GM21825 (cell line): ENCODE results near the gene TTC28.
"Not testable (repeated sequence)": the region's sequence is repeated elsewhere in the genome, so short reads cannot be mapped to it uniquely, and the experiment has no call there.

Source experiments
- ATAC-seq: cut with Tn5 transposase; IDR thresholded peaks from one replicate; pipeline ENCODE4 v1.9.1; 2021; ENCODE audit warnings: mild to moderate bottlenecking, moderate library complexity; ENCODE audit not compliant: unreplicated experiment

The TTC28 gene

DNA sequence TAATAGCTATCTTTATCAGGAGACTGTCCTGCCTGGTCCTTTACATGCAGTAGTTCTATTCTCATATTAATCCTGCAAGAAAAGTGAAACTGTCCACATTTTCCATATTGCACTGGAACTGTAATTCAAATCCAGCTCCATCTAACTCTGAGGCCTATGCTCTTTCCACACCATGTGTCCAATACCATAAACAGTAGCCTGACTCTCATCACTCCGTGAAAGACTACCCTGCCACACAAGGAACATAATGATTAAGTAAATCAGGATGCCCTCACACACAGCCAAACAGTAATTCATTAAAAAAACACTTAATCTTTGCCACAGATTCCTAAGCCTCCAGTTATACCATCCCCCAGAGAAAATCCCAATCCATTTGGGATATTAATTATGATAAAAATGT, 475.3 kb downstream of the TTC28 start:
- ATAC-seq: no peak

DNA sequence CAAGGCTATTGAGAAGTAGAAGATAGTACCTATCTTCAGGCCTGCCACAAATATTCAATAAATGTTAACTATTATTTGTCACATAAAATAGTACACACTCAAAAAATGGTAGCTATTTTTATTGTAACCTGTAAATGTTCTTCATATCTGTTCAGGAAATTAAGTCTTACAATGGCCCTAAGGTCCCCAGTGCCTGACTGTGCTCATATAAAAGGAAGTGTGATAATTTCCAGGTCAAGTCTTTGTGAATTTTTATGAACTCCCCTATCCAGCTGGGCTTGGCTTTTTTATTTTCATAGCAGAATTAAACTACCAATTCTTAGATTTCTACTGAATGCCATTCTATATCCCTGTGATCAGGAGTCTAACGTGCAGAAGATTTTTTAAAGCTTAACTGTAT, 476.4 kb downstream of the TTC28 start:
- ATAC-seq: no peak

DNA sequence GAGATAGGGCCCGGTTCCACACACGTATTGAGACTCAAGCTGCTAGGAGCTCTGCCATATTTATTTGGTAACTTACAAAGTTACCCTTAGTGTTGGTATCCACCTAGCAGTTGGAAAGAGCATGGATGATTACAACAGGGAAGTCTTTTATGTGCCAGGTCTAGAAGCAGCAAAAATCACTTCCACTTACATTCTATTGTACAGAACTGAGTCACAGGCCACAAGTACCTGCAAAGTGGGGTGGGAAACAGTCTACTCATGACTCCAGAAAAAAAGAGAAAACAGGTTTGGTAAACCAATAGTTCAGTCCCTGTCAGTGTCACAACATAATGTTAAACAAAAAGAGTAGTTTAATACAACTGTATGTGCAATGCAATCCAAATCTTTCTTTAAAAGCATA, 480.9 kb downstream of the TTC28 start:
- ATAC-seq: no peak

DNA sequence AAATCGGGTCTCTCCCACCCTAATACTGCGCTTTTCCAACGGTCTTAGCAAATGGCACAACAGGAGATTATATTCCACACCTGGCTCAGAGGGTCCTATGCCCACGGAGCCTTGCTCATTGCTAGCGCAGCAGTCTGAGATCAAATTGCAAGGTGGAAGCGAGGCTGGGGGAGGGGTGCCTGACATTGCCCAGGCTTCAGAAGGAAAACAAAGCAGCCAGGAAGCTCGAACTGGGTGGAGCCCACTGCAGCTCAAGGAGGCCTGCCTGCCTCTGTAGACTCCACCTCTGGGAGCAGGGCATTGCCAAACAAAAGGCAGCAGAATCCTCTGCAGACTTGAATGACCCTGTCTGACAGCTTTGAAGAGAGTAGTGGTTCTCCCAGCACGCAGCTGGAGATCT, 488.1 kb downstream of the TTC28 start:
- ATAC-seq: not testable (repeated sequence)

DNA sequence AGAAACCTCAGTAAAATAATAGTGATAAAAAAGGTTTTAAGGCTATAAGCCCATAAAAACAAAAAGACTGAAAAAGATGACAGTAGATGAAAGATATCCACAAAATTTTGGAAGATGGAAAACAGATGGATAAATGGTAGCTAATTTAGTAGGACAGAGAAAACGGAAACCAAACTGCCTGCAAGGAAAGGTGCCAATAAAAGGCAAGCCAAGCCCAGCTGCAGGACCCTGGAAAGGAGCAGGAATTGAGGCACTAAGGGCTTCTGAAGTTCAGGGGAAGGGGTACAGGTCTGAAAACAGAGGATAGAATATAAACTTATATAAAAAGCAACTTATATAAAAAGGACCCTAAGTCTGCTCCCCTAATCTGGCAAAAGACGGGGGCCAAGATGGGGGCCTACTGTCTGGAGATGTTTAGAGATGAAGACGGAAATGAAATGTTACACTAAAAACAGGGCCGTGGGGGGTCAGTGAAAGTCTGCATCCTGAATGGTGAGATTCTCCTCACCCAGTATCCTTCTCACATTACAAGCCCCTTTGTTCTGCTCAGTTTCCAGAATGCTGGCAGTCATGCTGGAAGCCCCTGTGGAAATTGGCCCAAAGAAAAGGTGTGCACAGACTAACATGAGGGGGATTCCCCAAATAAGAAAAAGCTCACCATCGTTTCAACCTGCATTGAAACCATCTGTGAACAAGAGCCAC, 491.3 kb downstream of the TTC28 start:
- ATAC-seq: no peak

DNA sequence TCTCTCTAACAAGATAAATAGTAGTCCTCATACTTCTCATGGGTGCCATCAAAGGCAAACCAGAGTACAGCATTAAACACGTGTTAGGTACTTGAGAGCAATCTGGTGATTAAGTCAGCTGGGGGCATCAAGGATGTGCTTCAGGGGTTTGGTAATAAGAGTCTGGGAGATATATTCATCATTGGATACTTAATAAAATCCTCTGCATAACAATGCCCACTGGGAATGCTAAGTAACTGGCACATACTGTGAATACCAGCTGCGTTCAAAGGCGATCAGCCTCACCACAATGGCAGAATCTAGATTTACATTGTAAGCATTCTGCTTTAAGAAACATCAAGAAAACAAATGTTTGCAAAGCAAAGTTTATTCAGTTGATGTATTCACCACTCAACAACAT, 492.0 kb downstream of the TTC28 start:
- no peak for ATAC-seq

DNA sequence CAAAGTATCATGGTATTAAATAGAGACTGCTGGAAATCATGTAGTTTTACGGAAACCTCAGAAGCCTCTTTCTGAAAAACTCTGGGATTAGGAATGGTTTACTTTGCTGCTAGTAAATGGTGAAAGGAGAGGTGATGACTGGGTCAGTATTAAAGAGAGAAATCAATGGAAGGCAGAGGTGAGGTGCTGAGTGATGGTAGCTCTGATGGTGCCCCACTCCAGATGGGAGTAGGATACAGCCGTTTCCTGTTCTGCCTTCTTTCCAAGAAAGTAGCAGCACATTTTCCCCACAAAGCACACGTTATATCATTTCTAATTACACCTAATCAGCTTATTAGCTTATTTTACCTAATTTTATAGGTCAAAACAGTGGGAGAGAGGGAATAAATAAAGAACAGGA, 493.0 kb downstream of the TTC28 start:
- no peak for ATAC-seq

DNA sequence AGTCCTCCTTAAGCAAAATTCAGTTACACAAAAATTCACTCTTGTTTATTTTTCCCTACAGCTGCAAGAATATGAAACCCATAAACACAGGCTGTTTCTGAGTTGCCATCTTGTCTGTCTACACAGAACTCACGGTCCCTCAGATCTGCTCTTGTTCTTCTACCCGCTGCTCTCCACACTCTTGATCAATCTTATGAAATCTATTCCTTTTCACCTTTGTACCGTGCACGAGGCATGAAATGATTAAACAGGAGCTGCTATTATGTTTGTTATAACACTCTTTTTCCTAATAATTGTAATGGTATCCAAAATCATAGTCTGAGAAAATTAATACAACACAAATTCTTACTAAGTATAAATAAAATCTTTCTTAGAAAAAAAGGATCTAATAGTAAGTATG, 494.5 kb downstream of the TTC28 start:
- no peak for ATAC-seq

DNA sequence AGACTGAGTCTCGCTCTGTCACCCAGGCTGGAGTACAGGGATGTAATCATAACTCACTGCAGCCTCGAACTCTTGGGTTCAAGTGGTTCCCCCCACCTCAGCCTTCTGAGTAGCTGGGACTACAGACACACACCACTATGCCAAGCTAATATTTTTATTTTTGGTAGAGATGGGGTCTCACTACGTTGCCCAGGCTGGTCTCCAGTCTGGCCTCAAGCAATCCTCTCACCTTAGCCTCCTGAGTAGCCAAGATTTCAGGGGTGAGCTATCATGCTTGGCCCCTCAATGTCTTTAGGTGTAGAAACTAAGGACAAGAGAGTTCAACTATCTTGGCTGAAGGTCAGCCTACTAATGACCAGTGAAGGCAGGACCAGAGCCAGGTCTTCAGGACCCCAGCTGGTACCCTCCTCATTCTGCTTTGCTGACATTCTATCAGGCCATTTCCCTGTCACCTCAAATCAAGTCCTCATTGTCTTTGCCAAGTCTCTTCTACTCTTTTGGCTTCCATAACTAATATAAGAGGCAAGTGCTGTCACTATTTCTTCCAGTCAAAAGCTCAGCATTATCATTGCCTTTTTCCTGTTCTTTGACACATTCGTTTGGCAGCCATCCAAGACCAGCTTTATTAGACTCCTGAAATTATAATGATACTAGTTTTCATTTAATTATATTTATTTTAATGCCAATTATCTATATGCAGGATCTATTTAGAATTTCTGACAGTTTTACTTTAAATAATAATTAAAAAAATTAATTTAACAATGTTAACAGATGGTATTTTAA, 496.4 kb downstream of the TTC28 start:
- no peak for ATAC-seq

DNA sequence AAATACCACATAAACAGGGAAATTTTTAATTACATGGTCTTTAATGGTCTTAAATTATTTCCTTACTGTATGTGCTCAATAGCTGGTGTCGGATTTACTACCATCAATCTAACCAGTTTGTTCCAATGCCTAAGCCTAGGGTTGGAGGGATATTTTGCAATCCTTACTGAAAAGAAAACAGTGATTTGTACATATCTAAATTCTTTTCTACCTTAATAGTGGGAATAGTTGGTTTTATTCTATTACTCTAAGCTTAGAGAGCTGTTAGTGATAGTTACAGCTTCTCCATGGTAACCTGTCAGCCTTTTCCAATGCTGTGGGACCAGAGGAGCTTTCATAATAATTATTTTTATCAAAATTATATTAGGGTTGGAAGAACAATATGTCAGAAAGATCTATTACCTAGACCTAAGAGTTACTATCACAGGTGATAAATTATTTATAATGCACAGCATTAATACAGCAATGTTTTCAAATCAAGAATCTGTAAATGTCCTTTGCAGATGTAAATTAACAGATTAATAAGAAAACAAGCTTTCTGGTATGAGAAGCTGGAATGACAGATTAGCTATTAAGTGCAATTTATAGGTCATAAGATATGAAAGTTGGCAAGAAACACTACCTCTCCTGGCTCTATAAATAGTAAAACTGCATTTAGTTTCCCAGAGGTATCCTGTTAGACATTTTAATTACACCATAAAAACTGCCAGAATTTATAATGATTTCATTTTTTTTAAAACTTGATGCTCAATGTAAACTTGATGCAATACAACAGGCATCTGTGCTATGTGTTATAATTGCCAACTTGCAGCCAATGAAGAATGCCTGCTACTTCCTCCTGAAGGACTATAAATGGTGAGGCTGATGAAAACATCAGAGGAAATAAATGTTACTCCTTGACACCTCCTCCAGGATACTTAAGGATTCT, 498.6 kb downstream of the TTC28 start:
- ATAC-seq: no peak

DNA sequence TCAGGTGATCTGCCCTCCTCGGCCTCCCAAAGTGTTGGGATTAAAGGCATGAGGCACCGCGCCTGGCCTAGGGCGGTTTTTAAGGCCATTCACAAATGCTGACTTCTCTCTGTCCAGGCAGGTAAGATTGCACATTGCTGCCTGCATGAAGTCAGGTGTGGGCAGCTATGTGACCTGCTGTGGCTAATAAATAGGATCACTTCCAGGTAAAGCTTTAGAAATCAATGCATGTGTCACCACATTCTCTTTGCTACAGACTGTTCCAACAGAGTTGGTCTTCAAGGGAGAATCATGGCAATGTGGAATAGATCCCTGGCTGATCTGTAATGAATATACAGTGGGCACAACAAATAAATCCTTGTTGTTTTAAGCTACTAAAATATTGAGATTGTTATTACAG, 500.2 kb downstream of the TTC28 start:
- ATAC-seq: no peak

DNA sequence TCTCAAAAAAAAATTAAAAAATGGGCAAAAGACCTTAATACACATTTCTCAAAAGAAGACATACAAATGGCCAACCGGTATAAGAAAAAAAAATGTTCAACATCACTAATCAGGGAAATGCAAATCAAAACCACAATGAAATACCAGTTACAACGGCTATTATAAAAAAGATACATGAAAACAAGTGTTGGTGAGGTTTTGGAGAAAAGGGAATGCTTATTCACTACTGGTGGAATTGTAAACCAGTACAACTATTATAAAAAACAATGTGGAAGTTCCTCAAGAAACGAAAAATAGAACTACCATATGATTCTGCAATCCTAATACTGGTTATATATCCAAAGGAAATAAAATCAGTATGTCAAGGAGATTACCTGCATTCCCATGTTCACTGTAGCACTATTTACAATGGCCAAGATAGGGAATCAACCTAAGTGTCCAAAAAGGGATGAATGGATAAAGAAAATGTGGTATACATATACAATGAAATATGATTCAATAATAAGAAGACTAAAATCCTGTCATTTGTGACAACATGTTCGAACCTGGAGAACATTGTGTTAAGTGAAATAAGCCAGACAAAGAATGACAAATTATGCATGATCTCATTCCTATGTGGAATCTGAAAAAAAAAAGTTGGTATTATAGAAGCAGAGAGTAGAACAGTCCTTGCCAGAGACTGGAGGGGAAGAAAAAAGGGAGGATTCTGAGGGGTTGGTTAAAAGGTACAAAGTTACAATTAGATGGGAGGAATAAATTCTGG, 503.7 kb downstream of the TTC28 start:
- ATAC-seq: no peak

DNA sequence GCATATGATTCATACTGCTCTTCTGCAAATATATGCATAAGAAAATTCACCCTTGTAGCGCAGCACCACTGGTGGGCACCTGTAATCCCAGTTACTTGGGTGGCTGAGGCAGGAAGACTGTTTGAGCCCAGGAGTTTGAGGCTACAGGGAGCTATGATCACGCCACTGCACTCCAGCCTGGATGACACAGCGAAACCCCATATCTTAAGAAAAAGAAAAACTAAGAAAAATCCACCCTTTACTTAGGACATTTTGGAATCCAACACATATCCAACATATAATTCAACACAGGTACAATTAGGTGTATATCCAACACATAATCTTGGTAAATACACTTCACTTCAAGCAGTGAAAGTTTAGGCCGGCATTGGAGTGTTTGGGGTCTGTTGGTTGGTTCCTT, 505.1 kb downstream of the TTC28 start:
- no peak for ATAC-seq

DNA sequence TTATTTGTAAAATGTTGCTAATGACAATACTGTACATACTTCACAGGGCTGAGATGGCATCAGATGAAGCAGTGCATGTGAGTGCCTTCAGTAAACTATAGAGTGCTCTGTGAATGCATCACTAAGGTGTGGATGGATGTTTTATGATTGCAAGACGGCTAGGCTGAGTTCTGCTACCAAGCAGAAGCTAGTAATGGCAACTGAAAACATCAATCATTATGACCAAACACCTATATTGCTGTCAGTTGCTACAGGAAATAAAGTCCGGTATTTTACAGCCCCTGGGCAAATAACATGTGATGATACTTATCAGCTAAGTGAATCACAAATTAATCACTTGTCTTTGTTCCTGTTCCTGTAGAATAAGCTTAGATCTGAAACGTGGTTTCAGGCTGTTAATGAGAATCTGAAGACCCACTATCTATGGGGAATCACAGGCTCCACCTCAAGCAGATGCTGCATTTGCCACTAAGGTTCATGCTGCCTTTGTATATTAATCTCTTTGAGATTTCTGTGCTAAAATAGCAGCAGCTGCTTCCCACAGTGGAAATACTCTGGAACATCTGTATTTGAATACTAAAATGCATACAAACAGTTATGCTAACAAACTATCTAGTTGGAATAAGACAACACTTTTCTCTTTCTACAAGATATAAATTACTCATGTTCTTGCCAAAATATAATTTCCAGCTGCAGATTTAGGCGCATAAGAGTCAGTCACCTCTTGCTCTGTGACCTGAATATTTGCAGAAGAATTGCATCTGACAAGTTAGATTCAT, 506.6 kb downstream of the TTC28 start:
- no peak for ATAC-seq

DNA sequence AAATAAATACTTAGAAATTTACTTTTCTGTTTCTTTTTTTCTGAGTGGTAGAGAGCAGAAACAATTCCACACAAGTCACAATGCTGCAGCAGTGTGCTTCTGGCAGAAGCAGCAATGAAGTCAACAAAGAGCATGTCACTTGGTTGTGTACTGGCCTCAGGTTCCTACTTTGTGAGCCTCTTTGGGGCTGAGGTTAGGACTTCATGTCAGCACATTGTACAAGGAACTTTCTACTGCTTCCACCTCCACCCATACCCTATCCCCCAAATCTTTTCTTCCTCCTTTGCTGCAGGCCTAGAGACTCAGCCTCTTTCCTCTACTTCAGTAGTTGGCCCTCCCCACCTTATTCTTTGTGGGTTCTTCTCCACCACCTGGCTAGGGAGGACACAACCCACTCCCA, 507.9 kb downstream of the TTC28 start:
- no peak for ATAC-seq

DNA sequence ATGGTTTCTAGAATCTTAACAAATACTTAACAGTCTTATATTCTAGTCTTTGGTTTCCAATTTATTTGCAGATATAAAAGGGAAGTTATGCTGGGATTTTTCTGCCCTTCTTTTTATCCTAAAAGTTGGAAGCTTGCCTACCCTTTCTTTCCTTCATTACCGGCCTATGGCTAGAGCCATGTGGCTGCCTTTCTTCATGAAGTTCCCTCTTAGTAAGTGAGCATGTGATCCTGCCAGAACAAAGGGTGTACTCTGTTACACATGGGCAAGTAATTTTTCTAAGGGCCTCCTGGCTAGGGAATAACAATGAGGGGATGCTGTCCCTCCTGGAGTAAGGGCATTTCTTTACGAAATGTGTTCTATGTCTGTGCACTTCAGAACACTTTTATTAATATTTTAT, 508.5 kb downstream of the TTC28 start:
- no peak for ATAC-seq

DNA sequence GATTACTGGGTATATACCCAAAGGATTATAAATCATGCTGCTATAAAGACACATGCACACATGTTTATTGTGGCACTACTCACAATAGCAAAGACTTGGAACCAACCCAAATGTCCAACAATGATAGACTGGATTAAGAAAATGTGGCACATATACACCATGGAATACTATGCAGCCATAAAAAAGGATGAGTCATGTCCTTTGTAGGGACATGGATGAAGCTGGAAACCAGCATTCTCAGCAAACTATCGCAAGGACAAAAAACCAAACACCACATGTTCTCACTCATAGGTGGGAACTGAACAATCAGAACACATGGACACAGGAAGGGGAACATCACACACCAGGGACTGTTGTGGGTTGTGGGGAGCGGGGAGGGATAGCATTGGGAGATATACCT, 510.3 kb downstream of the TTC28 start:
- ATAC-seq: not testable (repeated sequence)

DNA sequence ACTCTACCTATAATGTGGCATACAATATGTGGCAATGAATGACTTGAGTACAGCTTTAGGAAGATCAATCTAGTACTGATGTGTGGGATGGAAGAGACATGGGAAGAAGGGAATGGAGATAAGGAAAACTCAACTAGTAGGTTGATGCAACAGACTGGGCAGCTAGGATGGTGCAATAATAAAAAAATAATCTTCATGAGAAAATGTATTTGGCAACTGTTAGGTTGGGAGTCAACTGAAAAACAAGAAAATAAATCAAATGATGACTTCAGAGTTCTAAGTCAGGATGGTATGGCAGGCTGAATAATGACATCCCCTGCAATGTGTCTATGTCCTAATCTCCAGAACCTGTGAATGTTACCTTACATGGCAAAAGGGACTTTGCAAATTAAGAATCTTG, 523.8 kb downstream of the TTC28 start:
- ATAC-seq: no peak

DNA sequence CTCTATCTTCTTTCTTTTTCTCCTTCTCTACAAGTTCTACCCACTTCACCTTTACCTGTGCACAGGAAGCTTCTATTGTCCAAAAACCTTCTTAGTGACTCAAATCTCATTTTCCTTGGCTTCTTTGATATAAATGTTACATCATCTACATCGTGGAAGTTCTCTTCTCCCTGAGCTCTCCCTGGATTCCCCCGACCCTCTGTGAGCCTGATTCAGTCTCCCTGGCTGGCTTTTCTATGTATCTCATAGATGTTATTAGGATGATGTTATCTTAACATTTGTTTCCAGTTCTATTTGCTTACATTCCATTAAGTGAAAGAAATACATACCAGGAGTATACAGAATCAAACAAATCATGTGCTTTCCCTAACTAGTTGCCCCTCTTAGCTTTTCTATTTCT, 524.8 kb downstream of the TTC28 start:
- ATAC-seq: no peak
